Heart left ventricle (tissue), 13 donors: ENCODE data around the gene SLC25A42.

Experiments
- CTCF ChIP-seq, 12 donors: fragments of 200-600 bp; sonication (generic) in 4 of 12; IDR thresholded peaks; one replicate each; pipeline versions ENCODE4 v1.5.0 to v1.8.0; 2018 to 2022; ENCODE audit warnings: antibody characterized with exemption in 12 of 12, mild to moderate bottlenecking in 5 of 12
- POLR2A ChIP-seq, 2 donors: fragments of 450-650 bp; IDR thresholded peaks; one replicate each; pipeline ENCODE4 v1.6.1; 2017; ENCODE audit warnings: antibody characterized with exemption in 2 of 2, mild to moderate bottlenecking in 2 of 2, moderate library complexity in 2 of 2
- donor health status: ischemic (EF 13 %, LVEDD 7.1; RV severe dilation, severe dysfunction).
- donor health status: DM: no; HTN: yes; CAD: no.
- donor health status: DM: no; HTN: no; CAD: no.
- donor health status: ischemic (EF 25% LVEDD 6.9; RV normal size, moderate dysfunction).
- donor health status: ischemic (EF 25% LVEDD 5.7; RV mildly dilated, moderate dysfunction).
- donor health status: ischemic (EF 35%, LVEDD 5.7; RV mildly dilated, moderate dysfunction).
- donor health status: nonischemic (EF 11% LVEDD 7.7; RV severe dilation, severe dysfunction).
- donor health status: DM: yes; HTN: yes; CAD: no.
- donor health status: PGD.
- donor health status: ischemic (EF 29% LVEDD 5.4; RV normal size, mild dysfunction).
- donor health status: nonischemic (EF 23%, LVEDD 6.1; RV moderate dilation, normal function).

- peak; percentile 26 to 79 for TF ChIP-seq POLR2A (IDR thresholded peaks at IDR 0.05)
- no peak for TF ChIP-seq CTCF (IDR thresholded peaks at IDR 0.05)
Measured at GRCh38 chr19:19138109-19138981, 74.6 kb downstream of the SLC25A42 start, which contains the start of gene TMEM161A.
